Measurements from ENCODE around the gene LILRB3. TPM values are rescaled to one million over a fixed set of nuclear protein-coding genes. Genes with fewer than 3 reads are reported as not detected.
"Not testable (repeated sequence)": the region's sequence is repeated elsewhere in the genome, so short reads cannot be mapped to it uniquely, and the experiment has no call there.

The LILRB3 gene
- total RNA-seq, result 1 to 10 TPM; 5.3 to 5.8 TPM

- Mint-ChIP-seq H3K4me3 (peak within 1 kb of the TSS; percentile 59), H3K27me3 (peaks cover 14% of the 10 kb centered on the region), H3K27ac (peak within 1 kb of the TSS; percentile 59), H3K4me1 (peaks cover 19% of the 10 kb centered on the region)
- H3K36me3 Mint-ChIP-seq (ENCODE audit: low read depth); H3K9me3 Mint-ChIP-seq; POLR2A ChIA-PET; CTCF ChIA-PET: not testable (repeated sequence)
- peak; percentile 41 for DNase-seq
Observed at GRCh38 chr19:54222474-54223276, at the start of gene LILRB3. TSS of gene LILRB3 (minus strand) at chr19:54223007. CDS start at chr19:54222976, 31 bp downstream.

- POLR2A ChIA-PET; H3K27ac Mint-ChIP-seq; H3K9me3 Mint-ChIP-seq; H3K4me3 Mint-ChIP-seq; CTCF ChIA-PET; H3K4me1 Mint-ChIP-seq; H3K36me3 Mint-ChIP-seq (ENCODE audit: low read depth); DNase-seq: not testable (repeated sequence)
- H3K27me3 Mint-ChIP-seq, result peaks cover 36% of the 10 kb centered on the region
Observed at GRCh38 chr19:54272181-54272580, 49.4 kb upstream of the LILRB3 start.

GRCh38 chr19:54271587-54271986, 48.8 kb upstream of the LILRB3 start:
- CTCF ChIA-PET; H3K36me3 Mint-ChIP-seq (ENCODE audit: low read depth); H3K27ac Mint-ChIP-seq; POLR2A ChIA-PET; H3K4me3 Mint-ChIP-seq; H3K9me3 Mint-ChIP-seq; H3K4me1 Mint-ChIP-seq; DNase-seq: not testable (repeated sequence)
- peaks cover 36% of the 10 kb centered on the region for H3K27me3 Mint-ChIP-seq

- H3K4me1 Mint-ChIP-seq, result no peaks in the 10 kb centered on the region
- H3K27me3 Mint-ChIP-seq, result peaks cover 37% of the 10 kb centered on the region
- no peak overlapping the region for H3K4me3 Mint-ChIP-seq
- CTCF ChIA-PET, result no interaction called here
- H3K27ac Mint-ChIP-seq, result no peak overlapping the region
- POLR2A ChIA-PET, result no interaction called here
- no peak for DNase-seq
- no peaks in the 10 kb centered on the region for H3K36me3 Mint-ChIP-seq (ENCODE audit: low read depth)
- H3K9me3 Mint-ChIP-seq, result no peaks in the 10 kb centered on the region
Observed at GRCh38 chr19:54271106-54271505, 48.3 kb upstream of the LILRB3 start.

- no peak overlapping the region for H3K27ac Mint-ChIP-seq
- no peak overlapping the region for H3K4me3 Mint-ChIP-seq
- H3K36me3 Mint-ChIP-seq (ENCODE audit: low read depth), result no peaks in the 10 kb centered on the region
- DNase-seq, result no peak
- H3K9me3 Mint-ChIP-seq, result no peaks in the 10 kb centered on the region
- H3K4me1 Mint-ChIP-seq, result no peaks in the 10 kb centered on the region
- CTCF ChIA-PET, result interaction anchor here (0.8 to 5.3 kb wide), 2 partner anchors 80 to 119 kb away, joined by 3 to 43 read pairs; partner anchors contain the start of genes MBOAT7 and TSEN34
- H3K27me3 Mint-ChIP-seq, result peaks cover 46% of the 10 kb centered on the region
- POLR2A ChIA-PET, result no interaction called here
Observed at GRCh38 chr19:54268936-54269335, 46.1 kb upstream of the LILRB3 start.

- H3K27ac Mint-ChIP-seq, result no peak overlapping the region
- H3K4me1 Mint-ChIP-seq, result no peaks in the 10 kb centered on the region
- DNase-seq, result peak; percentile 77
- H3K9me3 Mint-ChIP-seq, result no peaks in the 10 kb centered on the region
- H3K36me3 Mint-ChIP-seq (ENCODE audit: low read depth), result no peaks in the 10 kb centered on the region
- H3K27me3 Mint-ChIP-seq, result peaks cover 36% of the 10 kb centered on the region
- ChIA-PET CTCF (interaction anchor here (0.8 to 5.3 kb wide), 29 partner anchors 9 to 164 kb away, joined by 3 to 45 read pairs (median 4); partner anchors contain the start of genes CNOT3, LENG1, LILRB5 and MBOAT7), POLR2A (interaction anchor here (0.6 to 2.3 kb wide), 5 partner anchors 56 to 150 kb away, joined by 3 to 5 read pairs (median 3); partner anchors contain the start of gene LENG1)
- no peak overlapping the region for H3K4me3 Mint-ChIP-seq
Observed at GRCh38 chr19:54266133-54266532, 43.3 kb upstream of the LILRB3 start.

GRCh38 chr19:54262470-54262869, 39.7 kb upstream of the LILRB3 start:
- peaks cover 29% of the 10 kb centered on the region for H3K27me3 Mint-ChIP-seq
- ChIA-PET CTCF (no interaction called here), POLR2A (no interaction called here)
- H3K4me3 Mint-ChIP-seq, result no peak overlapping the region
- no peaks in the 10 kb centered on the region for H3K4me1 Mint-ChIP-seq
- no peak for DNase-seq
- no peaks in the 10 kb centered on the region for H3K9me3 Mint-ChIP-seq
- no peak overlapping the region for H3K27ac Mint-ChIP-seq
- H3K36me3 Mint-ChIP-seq (ENCODE audit: low read depth), result no peaks in the 10 kb centered on the region

- Mint-ChIP-seq H3K27me3 (peaks cover 29% of the 10 kb centered on the region), H3K4me3 (no peak overlapping the region), H3K4me1 (no peaks in the 10 kb centered on the region), H3K36me3 (ENCODE audit: low read depth) (no peaks in the 10 kb centered on the region), H3K9me3 (no peaks in the 10 kb centered on the region), H3K27ac (no peak overlapping the region)
- ChIA-PET CTCF (interaction anchor here (0.9 kb wide), 1 partner anchor 21 kb away, joined by 3 read pairs; no protein-coding TSS in a partner anchor), POLR2A (no interaction called here)
- no peak for DNase-seq
Observed at GRCh38 chr19:54262066-54262465, 39.3 kb upstream of the LILRB3 start.

GRCh38 chr19:54257116-54257480, 34.3 kb upstream of the LILRB3 start, which contains the start of gene LILRB5:
TSS of gene LILRB5 (minus strand) at chr19:54257273. CDS start at chr19:54257193, 80 bp downstream.
- Mint-ChIP-seq H3K4me3 (no peak within 1 kb of the TSS), H3K4me1 (no peaks in the 10 kb centered on the region), H3K27me3 (peaks cover 19% of the 10 kb centered on the region), H3K9me3 (no peaks in the 10 kb centered on the region), H3K36me3 (ENCODE audit: low read depth) (no peaks in the 10 kb centered on the region), H3K27ac (no peak within 1 kb of the TSS)
- DNase-seq, result no peak
- CTCF ChIA-PET, result interaction anchor here (1.5 kb wide), 1 partner anchor 9 kb away, joined by 9 read pairs; no protein-coding TSS in a partner anchor
- POLR2A ChIA-PET, result no interaction called here

GRCh38 chr19:54256250-54257115, 33.7 kb upstream of the LILRB3 start:
- H3K4me1 Mint-ChIP-seq, result no peaks in the 10 kb centered on the region
- DNase-seq, result no peak
- ChIA-PET CTCF (interaction anchor here (1.5 kb wide), 1 partner anchor 10 kb away, joined by 9 read pairs; no protein-coding TSS in a partner anchor), POLR2A (no interaction called here)
- no peaks in the 10 kb centered on the region for H3K36me3 Mint-ChIP-seq (ENCODE audit: low read depth)
- H3K9me3 Mint-ChIP-seq, result no peaks in the 10 kb centered on the region
- no peak overlapping the region for H3K4me3 Mint-ChIP-seq
- H3K27me3 Mint-ChIP-seq, result peaks cover 15% of the 10 kb centered on the region
- H3K27ac Mint-ChIP-seq, result no peak overlapping the region

- Mint-ChIP-seq H3K9me3 (no peaks in the 10 kb centered on the region), H3K4me1 (no peaks in the 10 kb centered on the region), H3K27me3 (peaks cover 15% of the 10 kb centered on the region), H3K4me3 (no peak overlapping the region), H3K27ac (no peak overlapping the region), H3K36me3 (ENCODE audit: low read depth) (no peaks in the 10 kb centered on the region)
- DNase-seq, result no peak
- POLR2A ChIA-PET, result no interaction called here
- CTCF ChIA-PET, result no interaction called here
Observed at GRCh38 chr19:54255105-54255775, 32.4 kb upstream of the LILRB3 start.

GRCh38 chr19:54254195-54254906, 31.5 kb upstream of the LILRB3 start:
- ChIA-PET CTCF (no interaction called here), POLR2A (no interaction called here)
- Mint-ChIP-seq H3K36me3 (ENCODE audit: low read depth) (no peaks in the 10 kb centered on the region), H3K9me3 (no peaks in the 10 kb centered on the region), H3K4me3 (no peak overlapping the region), H3K27me3 (peaks cover 20% of the 10 kb centered on the region), H3K4me1 (no peaks in the 10 kb centered on the region), H3K27ac (no peak overlapping the region)
- no peak for DNase-seq

All from activated CD4-positive, alpha-beta memory T cell treated with anti-CD3 and anti-CD28 coated beads, Interleukin-2, amount 10 ng/mL, durations not matched to agents 7 days and 5 days (primary cell).